NCI-H1694 treated with DMSO at 0.1 percent for 48 hours (cell line): ENCODE data around the gene ASH1L.
"Not testable (repeated sequence)": the region's sequence is repeated elsewhere in the genome, so short reads cannot be mapped to it uniquely, and the experiment has no call there.

Experiments used
- DNase-seq: peaks from one replicate; lab custom pipeline; 2025; lab: John Stamatoyannopoulos, UW

ASH1L gene

GRCh38 chr1:155555915-155556314, 6.7 kb downstream of the ASH1L start:
- no peak for DNase-seq

- no peak for DNase-seq
Observed at GRCh38 chr1:155553349-155553748, 9.3 kb downstream of the ASH1L start.

GRCh38 chr1:155548706-155549105, 13.9 kb downstream of the ASH1L start:
- no peak for DNase-seq

- no peak for DNase-seq
Observed at GRCh38 chr1:155540000-155540874, 22.4 kb downstream of the ASH1L start.

GRCh38 chr1:155537193-155537592, 25.4 kb downstream of the ASH1L start:
- DNase-seq = no peak

- no peak for DNase-seq
Observed at GRCh38 chr1:155531624-155532023, 31.0 kb downstream of the ASH1L start.

GRCh38 chr1:155529929-155530328, 32.7 kb downstream of the ASH1L start:
- no peak for DNase-seq

- DNase-seq = no peak
Observed at GRCh38 chr1:155529109-155529508, 33.5 kb downstream of the ASH1L start.

- no peak for DNase-seq
Observed at GRCh38 chr1:155527677-155528076, 34.9 kb downstream of the ASH1L start.

GRCh38 chr1:155526356-155526755, 36.2 kb downstream of the ASH1L start:
- no peak for DNase-seq

GRCh38 chr1:155522069-155522468, 40.5 kb downstream of the ASH1L start:
- DNase-seq = no peak

GRCh38 chr1:155518484-155518883, 44.1 kb downstream of the ASH1L start:
- DNase-seq = no peak

GRCh38 chr1:155514582-155515187, 47.9 kb downstream of the ASH1L start:
- DNase-seq = no peak

GRCh38 chr1:155513300-155513916, 49.2 kb downstream of the ASH1L start:
- no peak for DNase-seq

GRCh38 chr1:155511385-155511784, 51.2 kb downstream of the ASH1L start:
- DNase-seq = not testable (repeated sequence)

GRCh38 chr1:155509064-155509463, 53.5 kb downstream of the ASH1L start:
- no peak for DNase-seq

GRCh38 chr1:155507945-155508344, 54.7 kb downstream of the ASH1L start:
- DNase-seq = no peak

- DNase-seq = not testable (repeated sequence)
Observed at GRCh38 chr1:155505963-155506362, 56.6 kb downstream of the ASH1L start.

- peak; percentile 79 for DNase-seq
Observed at GRCh38 chr1:155504207-155504606, 58.4 kb downstream of the ASH1L start.

- peak; percentile 80 for DNase-seq
Observed at GRCh38 chr1:155499953-155500639, 62.5 kb downstream of the ASH1L start.

GRCh38 chr1:155499263-155499662, 63.3 kb downstream of the ASH1L start:
- no peak for DNase-seq

- DNase-seq = not testable (repeated sequence)
Observed at GRCh38 chr1:155493595-155493994, 69.0 kb downstream of the ASH1L start.
